Epithelial cell of esophagus (primary cell): Measurements from ENCODE around the gene RALA.

Source experiments
- DNase-seq: peaks from one replicate; pipeline ENCODE4 v3.0.0; 2010; ENCODE audit warnings: low read depth
- H3K4me3 ChIP-seq: 2 replicates; pipeline ENCODE4 v1.5.1; 2011; ENCODE audit warnings: mild to moderate bottlenecking, low read length, control low read depth
- CTCF ChIP-seq: IDR thresholded peaks from 2 replicates; pipeline ENCODE4 v1.5.1; 2011; ENCODE audit warnings: low read depth, mild to moderate bottlenecking, low read length, control low read depth, inconsistent platforms; ENCODE audit not compliant: insufficient read depth; ENCODE audit errors: missing control alignments

The RALA gene

GRCh38 chr7:39587393-39587792, 36.0 kb upstream of the RALA start:
- no peak for TF ChIP-seq CTCF
- DNase-seq = peak; percentile 68
- no peak overlapping the region for H3K4me3 ChIP-seq

GRCh38 chr7:39588416-39588815, 35.0 kb upstream of the RALA start:
- TF ChIP-seq CTCF = no peak
- no peak for DNase-seq

DNA sequence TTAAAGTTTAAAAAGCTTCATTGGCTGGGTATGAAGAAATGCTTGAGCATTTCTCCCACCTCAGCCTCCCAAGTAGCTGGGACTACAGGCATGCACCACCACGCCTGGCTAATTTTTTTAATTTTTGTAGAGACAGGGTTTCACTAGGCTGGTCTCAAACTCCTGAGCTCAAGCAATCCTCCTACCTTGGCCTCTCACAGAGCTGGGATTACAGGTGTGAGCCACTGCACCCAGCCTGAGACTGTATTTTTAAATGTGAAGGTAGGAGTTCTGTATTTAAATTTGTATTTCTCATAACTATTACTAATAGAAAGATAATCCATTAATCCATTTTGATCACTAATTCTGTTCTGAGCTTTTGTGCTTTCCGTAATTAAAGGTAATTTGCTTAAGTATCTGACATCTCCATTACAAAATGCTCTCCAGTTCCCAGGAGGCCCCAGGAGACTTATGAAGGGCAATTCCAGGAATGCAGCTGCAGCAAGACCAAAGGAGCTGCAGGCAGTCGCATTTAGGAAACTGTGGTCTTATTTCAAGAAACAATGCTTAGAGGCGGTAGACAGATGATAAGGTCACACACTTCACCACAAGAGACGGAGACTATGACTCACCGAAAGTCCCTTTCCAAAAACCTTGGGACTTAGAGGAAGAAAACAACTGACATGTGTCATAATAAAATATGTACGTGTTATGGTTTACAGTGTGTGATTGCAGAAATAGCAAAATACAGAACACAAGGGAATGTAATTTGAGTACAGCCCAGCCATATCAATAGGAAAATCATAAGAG, 33.9 kb upstream of the RALA start:
- DNase-seq = peak; percentile 85
- TF ChIP-seq CTCF = no peak
- H3K4me3 ChIP-seq = no peak overlapping the region

More at GRCh38 chr7:39588416-39588815, 35.0 kb upstream of the RALA start:
- H3K4me3 ChIP-seq = no peak overlapping the region

GRCh38 chr7:39592586-39592985, 30.8 kb upstream of the RALA start:
- no peak overlapping the region for H3K4me3 ChIP-seq

DNA sequence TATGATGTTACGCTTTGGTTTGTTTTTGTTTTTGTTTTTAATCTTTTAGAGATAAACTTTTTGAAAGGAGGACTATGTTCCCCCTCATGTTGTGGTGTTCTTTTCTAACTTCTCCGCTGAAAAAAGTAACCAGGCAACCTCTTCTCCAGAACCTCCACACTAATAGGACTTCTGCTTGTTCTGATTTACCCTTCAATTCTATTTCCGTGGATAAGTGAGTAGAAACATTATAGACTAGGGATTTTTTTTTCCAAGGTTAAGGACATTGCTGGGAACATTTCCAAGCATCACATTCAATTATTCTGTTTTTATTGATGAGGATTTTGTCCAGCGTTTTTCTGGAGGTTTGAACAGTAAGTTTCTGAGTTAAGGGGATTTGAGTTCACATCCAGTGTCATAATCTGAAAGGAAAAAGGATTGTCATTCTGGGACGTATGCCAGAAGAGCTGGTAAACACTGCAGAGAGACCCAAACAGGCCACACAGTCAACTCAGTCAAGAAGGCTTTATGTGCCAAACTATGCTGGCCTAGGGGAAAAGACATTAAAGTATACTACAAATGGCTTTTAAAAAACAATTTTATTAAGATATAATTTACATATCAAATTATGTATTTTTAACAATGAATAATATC, 28.3 kb upstream of the RALA start:
- no peak for TF ChIP-seq CTCF
- no peak overlapping the region for H3K4me3 ChIP-seq
- no peak for DNase-seq

More at GRCh38 chr7:39592586-39592985, 30.8 kb upstream of the RALA start:
- peak; percentile 60 for DNase-seq
- TF ChIP-seq CTCF = no peak

DNA sequence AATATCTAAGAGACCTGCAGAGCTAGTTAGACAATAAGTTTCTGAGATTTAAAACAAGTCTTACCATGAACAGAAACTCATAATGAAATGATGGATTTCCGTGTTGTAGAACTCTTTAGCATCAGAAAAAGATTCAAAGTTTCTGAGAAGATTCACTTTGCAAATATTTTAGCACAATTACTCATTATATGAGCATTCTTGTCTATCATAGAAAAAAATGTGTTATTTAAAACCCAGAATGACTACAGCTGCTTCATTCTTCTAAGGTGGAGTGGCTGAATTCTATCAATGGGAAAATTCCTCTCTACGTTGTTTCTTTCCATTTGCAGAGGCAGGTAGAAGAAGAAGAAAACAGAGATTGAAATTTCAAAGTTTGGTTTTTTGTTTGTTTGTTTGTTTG, 21.0 kb upstream of the RALA start:
- no peak for DNase-seq
- no peak overlapping the region for H3K4me3 ChIP-seq
- no peak for TF ChIP-seq CTCF
